HL-60 (cell line): ENCODE data around the gene GAB2.
A peak's percentile ranks its signal among the peaks of the same experiment; 100 is the strongest.

ENCODE experiments used
- DNase-seq, 2 experiments: peaks; one replicate each; pipeline ENCODE4 v3.0.0-alpha.2; 2010 to 2020; ENCODE audit warnings: low read depth in 1 of 2, low spot score in 1 of 2
- H3K27ac ChIP-seq: fragments of 250-450 bp; sonication (Bioruptor Pico); replicated peaks from 2 replicates; pipeline ENCODE4 v1.5.1; 2020; ENCODE audit warnings: mild to moderate bottlenecking, moderate library complexity
- H3K27me3 ChIP-seq: fragments of 250-450 bp; sonication (Bioruptor Pico); 2 replicates; pipeline ENCODE4 v1.5.1; 2021; ENCODE audit warnings: mild to moderate bottlenecking, moderate library complexity; ENCODE audit not compliant: insufficient read depth, poor library complexity, severe bottlenecking
- H3K4me3 ChIP-seq: replicated peaks from 2 replicates; pipeline ENCODE4 v1.5.1; 2011; ENCODE audit warnings: mild to moderate bottlenecking, control low read depth, low read length; ENCODE audit not compliant: insufficient read depth
- GABPA ChIP-seq: IDR thresholded peaks from 2 replicates; pipeline ENCODE4 v1.6.1; 2012; ENCODE audit warnings: low read depth
- POLR2AphosphoS5 ChIP-seq: IDR thresholded peaks from 2 replicates; pipeline ENCODE4 v1.6.1; 2012; ENCODE audit warnings: low read depth
- SPI1 ChIP-seq: IDR thresholded peaks from 2 replicates; pipeline ENCODE4 v1.6.1; 2012; ENCODE audit warnings: low read depth, mild to moderate bottlenecking, borderline replicate concordance
- TF ChIP-seq, protein P1 (sequence below): IDR thresholded peaks from one replicate; pipeline ENCODE4 v1.5.1; 2011; ENCODE audit warnings: low read length, control low read depth, inconsistent platforms; ENCODE audit not compliant: insufficient read depth
- TF ChIP-seq, protein P2 (sequence below): IDR thresholded peaks from 2 replicates; pipeline ENCODE4 v1.6.1; 2012; ENCODE audit warnings: low read depth; ENCODE audit not compliant: insufficient replicate concordance

GAB2 gene

GRCh38 chr11:78270971-78271370 is 146.6 kb downstream of the GAB2 start:
- H3K27ac ChIP-seq: no peak overlapping the region
- H3K4me3 ChIP-seq: no peak overlapping the region
- H3K27me3 ChIP-seq: no peaks in the 10 kb centered on the region
- TF ChIP-seq GABPA: no peak
- TF ChIP-seq, protein P1, sequence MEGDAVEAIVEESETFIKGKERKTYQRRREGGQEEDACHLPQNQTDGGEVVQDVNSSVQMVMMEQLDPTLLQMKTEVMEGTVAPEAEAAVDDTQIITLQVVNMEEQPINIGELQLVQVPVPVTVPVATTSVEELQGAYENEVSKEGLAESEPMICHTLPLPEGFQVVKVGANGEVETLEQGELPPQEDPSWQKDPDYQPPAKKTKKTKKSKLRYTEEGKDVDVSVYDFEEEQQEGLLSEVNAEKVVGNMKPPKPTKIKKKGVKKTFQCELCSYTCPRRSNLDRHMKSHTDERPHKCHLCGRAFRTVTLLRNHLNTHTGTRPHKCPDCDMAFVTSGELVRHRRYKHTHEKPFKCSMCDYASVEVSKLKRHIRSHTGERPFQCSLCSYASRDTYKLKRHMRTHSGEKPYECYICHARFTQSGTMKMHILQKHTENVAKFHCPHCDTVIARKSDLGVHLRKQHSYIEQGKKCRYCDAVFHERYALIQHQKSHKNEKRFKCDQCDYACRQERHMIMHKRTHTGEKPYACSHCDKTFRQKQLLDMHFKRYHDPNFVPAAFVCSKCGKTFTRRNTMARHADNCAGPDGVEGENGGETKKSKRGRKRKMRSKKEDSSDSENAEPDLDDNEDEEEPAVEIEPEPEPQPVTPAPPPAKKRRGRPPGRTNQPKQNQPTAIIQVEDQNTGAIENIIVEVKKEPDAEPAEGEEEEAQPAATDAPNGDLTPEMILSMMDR: no peak
- TF ChIP-seq SPI1: no peak
- no peak for TF ChIP-seq POLR2AphosphoS5
- TF ChIP-seq, protein P2, sequence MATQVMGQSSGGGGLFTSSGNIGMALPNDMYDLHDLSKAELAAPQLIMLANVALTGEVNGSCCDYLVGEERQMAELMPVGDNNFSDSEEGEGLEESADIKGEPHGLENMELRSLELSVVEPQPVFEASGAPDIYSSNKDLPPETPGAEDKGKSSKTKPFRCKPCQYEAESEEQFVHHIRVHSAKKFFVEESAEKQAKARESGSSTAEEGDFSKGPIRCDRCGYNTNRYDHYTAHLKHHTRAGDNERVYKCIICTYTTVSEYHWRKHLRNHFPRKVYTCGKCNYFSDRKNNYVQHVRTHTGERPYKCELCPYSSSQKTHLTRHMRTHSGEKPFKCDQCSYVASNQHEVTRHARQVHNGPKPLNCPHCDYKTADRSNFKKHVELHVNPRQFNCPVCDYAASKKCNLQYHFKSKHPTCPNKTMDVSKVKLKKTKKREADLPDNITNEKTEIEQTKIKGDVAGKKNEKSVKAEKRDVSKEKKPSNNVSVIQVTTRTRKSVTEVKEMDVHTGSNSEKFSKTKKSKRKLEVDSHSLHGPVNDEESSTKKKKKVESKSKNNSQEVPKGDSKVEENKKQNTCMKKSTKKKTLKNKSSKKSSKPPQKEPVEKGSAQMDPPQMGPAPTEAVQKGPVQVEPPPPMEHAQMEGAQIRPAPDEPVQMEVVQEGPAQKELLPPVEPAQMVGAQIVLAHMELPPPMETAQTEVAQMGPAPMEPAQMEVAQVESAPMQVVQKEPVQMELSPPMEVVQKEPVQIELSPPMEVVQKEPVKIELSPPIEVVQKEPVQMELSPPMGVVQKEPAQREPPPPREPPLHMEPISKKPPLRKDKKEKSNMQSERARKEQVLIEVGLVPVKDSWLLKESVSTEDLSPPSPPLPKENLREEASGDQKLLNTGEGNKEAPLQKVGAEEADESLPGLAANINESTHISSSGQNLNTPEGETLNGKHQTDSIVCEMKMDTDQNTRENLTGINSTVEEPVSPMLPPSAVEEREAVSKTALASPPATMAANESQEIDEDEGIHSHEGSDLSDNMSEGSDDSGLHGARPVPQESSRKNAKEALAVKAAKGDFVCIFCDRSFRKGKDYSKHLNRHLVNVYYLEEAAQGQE: no peak
- no peak for DNase-seq

GRCh38 chr11:78269806-78270205 is 147.8 kb downstream of the GAB2 start:
- Histone ChIP-seq H3K27ac (no peak overlapping the region), H3K4me3 (no peak overlapping the region), H3K27me3 (no peaks in the 10 kb centered on the region)
- TF ChIP-seq POLR2AphosphoS5: no peak
- TF ChIP-seq GABPA: no peak
- TF ChIP-seq, protein P2: no peak
- TF ChIP-seq SPI1: no peak
- TF ChIP-seq, protein P1: no peak
- peak in 1 of 2 experiments; percentile 5 for DNase-seq

DNA sequence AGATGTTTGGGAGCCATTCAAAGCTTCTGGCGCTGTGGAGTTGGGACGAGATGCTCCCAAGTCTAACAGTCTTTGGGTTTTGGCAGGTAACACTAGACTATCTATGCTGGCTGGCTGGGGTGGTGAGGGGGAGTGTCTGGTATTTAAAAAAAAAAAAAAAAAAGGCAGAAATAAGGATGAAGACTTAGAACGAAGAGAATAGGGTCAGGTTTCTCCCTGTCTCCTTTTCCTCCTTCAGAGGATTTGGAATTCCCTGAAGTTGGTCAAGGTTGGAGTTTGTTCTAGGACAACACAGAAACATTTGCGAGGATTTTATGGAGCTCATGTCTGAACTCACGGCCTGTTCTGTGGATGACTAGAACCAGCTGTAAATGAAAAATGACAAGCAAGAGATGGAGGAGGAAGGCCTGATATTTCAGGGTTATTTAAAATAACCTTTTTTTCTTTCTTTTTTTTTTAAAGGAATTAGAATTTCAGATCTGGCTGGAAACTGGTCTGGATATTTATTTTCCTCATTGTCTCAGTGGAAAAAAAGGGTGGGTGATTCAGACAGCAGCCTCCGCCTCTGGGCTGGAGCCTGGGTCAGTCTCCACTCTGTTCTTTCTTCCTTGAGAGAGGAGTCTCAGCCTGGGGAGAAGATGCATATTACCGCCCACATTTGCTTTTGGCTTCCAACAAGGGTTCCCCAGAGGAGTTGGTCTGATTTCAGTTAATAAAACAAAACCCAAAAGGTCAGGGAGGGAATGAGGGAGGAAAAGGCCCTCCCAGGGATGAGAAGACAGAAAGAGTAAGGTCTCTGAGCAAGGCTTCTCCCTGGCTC is 148.8 kb downstream of the GAB2 start:
- no peaks in the 10 kb centered on the region for H3K27me3 ChIP-seq
- no peak overlapping the region for H3K27ac ChIP-seq
- TF ChIP-seq, protein P2: no peak
- TF ChIP-seq POLR2AphosphoS5: no peak
- TF ChIP-seq SPI1: no peak
- no peak for TF ChIP-seq GABPA
- TF ChIP-seq, protein P1: no peak
- no peak for DNase-seq
- H3K4me3 ChIP-seq: no peak overlapping the region
